PFSK-1 (cell line): Measurements from ENCODE around the gene PRKCE.

Experiments used
- FOXP2 ChIP-seq: optimal IDR thresholded peaks from 2 replicates; pipeline ENCODE3; 2011; ENCODE audit warnings: borderline replicate concordance, control low read depth, inconsistent platforms; ENCODE audit not compliant: insufficient read depth; ENCODE audit errors: extremely low read length, extremely low read depth
- POLR2AphosphoS5 ChIP-seq: IDR thresholded peaks from 2 replicates; pipeline ENCODE4 v1.6.1; 2012; ENCODE audit warnings: low read depth, mild to moderate bottlenecking, control low read depth, low read length, moderate library complexity
- SIN3A ChIP-seq: IDR thresholded peaks from 2 replicates; pipeline ENCODE4 v1.6.1; 2012; ENCODE audit warnings: mild to moderate bottlenecking, low read length, moderate library complexity, borderline replicate concordance; ENCODE audit not compliant: insufficient read depth
- TAF1 ChIP-seq: IDR thresholded peaks from 2 replicates; pipeline ENCODE4 v1.6.1; 2012; ENCODE audit warnings: low read length, control low read depth, borderline replicate concordance; ENCODE audit not compliant: insufficient read depth
- TF ChIP-seq, protein P1 (sequence below), 2 experiments: IDR thresholded peaks; 2 replicates each; pipeline versions ENCODE4 v1.6.1 to v1.8.0; 2011 to 2012; ENCODE audit warnings: low read depth in 2 of 2, low read length in 2 of 2, control low read depth in 1 of 2, inconsistent platforms in 1 of 2, mild to moderate bottlenecking in 1 of 2, moderate library complexity in 1 of 2; ENCODE audit not compliant: insufficient read depth in 1 of 2

Gene PRKCE

DNA sequence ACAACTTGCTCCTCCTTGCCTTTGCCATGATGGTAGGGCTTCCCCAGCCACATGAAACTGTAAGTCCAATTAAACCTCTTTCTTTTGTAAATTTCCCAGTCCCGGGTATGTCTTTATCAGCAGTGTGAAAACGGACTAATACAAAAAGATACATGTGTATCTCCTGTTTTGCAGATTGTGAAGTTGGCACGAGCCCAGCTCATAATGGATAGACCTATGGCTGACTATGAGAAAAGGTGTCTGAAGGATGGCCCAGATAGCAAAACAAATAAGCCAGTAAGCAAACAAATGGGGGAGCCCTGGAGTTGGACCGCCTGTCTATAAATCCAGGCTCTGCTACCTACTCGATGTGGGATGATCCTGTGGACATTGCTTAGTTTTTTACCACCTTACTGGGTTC is 15.5 kb upstream of the PRKCE start:
- no peak for TF ChIP-seq FOXP2
- no peak for TF ChIP-seq POLR2AphosphoS5
- TF ChIP-seq TAF1: no peak
- no peak for TF ChIP-seq SIN3A
- TF ChIP-seq, protein P1, sequence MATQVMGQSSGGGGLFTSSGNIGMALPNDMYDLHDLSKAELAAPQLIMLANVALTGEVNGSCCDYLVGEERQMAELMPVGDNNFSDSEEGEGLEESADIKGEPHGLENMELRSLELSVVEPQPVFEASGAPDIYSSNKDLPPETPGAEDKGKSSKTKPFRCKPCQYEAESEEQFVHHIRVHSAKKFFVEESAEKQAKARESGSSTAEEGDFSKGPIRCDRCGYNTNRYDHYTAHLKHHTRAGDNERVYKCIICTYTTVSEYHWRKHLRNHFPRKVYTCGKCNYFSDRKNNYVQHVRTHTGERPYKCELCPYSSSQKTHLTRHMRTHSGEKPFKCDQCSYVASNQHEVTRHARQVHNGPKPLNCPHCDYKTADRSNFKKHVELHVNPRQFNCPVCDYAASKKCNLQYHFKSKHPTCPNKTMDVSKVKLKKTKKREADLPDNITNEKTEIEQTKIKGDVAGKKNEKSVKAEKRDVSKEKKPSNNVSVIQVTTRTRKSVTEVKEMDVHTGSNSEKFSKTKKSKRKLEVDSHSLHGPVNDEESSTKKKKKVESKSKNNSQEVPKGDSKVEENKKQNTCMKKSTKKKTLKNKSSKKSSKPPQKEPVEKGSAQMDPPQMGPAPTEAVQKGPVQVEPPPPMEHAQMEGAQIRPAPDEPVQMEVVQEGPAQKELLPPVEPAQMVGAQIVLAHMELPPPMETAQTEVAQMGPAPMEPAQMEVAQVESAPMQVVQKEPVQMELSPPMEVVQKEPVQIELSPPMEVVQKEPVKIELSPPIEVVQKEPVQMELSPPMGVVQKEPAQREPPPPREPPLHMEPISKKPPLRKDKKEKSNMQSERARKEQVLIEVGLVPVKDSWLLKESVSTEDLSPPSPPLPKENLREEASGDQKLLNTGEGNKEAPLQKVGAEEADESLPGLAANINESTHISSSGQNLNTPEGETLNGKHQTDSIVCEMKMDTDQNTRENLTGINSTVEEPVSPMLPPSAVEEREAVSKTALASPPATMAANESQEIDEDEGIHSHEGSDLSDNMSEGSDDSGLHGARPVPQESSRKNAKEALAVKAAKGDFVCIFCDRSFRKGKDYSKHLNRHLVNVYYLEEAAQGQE (IDR thresholded peaks at IDR 0.05; ENCODE audit: insufficient read depth in 1 of 2, low read depth in 2 of 2, low read length in 2 of 2): no peak

DNA sequence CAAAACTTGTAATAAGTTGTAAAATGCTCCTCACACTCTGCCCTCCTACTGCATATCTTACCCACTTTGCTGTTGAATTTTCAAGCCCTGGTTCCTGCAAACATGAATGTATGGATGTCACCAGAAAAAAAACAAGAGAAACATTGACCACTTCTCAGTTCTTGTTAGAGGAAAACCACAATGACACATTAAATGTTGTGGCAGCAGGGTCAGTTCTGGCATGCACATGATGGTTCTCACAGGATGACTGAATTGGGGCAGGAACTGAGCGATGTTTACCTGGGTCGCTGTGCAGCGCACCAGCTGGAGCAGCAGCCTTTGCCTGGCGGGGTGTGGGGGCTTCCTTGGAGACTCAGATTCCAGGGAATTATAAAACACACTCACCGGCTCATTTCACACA is 14.0 kb upstream of the PRKCE start:
- TF ChIP-seq POLR2AphosphoS5 (no peak), SIN3A (no peak), FOXP2 (no peak), TAF1 (no peak)
- TF ChIP-seq, protein P1 (IDR thresholded peaks at IDR 0.05; ENCODE audit: insufficient read depth in 1 of 2, low read depth in 2 of 2, low read length in 2 of 2): no peak

DNA sequence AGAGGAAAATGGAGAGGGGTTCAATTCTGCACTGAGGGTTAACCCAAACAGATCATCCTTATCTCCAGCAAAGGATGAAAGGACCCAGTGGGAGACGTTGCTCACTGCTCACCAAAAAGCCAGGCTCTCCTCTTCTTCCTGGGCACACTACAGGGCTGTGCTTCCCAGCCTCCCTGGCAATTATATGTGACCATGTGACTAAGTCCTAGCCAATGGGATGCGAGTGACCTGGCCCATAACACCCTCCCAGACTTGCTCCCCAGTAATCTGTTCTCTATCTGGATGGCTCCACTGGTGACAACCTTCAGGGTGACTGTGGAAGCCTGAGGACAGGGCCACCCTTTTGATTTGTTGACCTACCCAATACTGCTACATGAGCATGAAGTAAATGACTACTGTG is 10.9 kb upstream of the PRKCE start:
- TF ChIP-seq TAF1 (no peak), POLR2AphosphoS5 (no peak), FOXP2 (no peak), SIN3A (no peak)
- TF ChIP-seq, protein P1 (IDR thresholded peaks at IDR 0.05; ENCODE audit: insufficient read depth in 1 of 2, low read depth in 2 of 2, low read length in 2 of 2): no peak

DNA sequence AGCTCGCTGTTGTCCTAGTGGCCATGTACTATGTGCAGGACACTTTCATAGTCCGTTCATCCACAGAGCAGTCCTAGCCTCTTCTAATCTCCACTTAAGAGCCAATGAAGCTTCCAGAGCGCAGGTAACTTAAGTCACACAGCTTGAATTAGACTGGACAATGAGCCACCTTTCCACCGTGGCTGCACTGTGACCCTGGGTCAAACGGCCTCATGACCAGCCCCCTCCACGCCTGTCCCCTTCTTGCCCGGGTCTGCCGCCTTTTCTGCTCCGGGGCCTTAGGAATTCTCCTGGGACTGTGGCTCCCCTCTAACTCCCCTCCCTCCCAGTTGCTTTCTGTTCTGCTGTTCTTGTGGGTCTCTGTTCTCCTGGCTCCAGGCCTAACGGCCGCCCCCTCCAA is 8.4 kb upstream of the PRKCE start:
- TF ChIP-seq SIN3A (no peak), TAF1 (no peak), POLR2AphosphoS5 (no peak), FOXP2 (no peak)
- TF ChIP-seq, protein P1 (IDR thresholded peaks at IDR 0.05; ENCODE audit: insufficient read depth in 1 of 2, low read depth in 2 of 2, low read length in 2 of 2): no peak
